HepG2 (cell line): ENCODE data around the gene FCER1G. TPM values are rescaled to one million over a fixed set of nuclear protein-coding genes. Genes with fewer than 3 reads are reported as not detected.

ENCODE experiments used
- EED ChIP-seq: sonication (generic); formaldehyde crosslinking; IDR thresholded peaks from 2 replicates; pipeline ENCODE4 v1.5.0; 2020; ENCODE audit warnings: mild to moderate bottlenecking, missing genetic modification reagents
- ETS1 ChIP-seq: sonication (generic); formaldehyde crosslinking; IDR thresholded peaks from 2 replicates; pipeline ENCODE4 v1.4.0; 2020; ENCODE audit warnings: missing genetic modification reagents
- FLYWCH1 ChIP-seq: sonication (generic); formaldehyde crosslinking; IDR thresholded peaks from 2 replicates; pipeline ENCODE4 v1.8.1; 2023; ENCODE audit warnings: mild to moderate bottlenecking, missing genetic modification reagents
- FOXC1 ChIP-seq: sonication (generic); formaldehyde crosslinking; IDR thresholded peaks from 2 replicates; pipeline ENCODE4 v1.8.0; 2022; ENCODE audit warnings: mild to moderate bottlenecking, missing genetic modification reagents, borderline replicate concordance
- GABPB1 ChIP-seq: IDR thresholded peaks from 2 replicates; pipeline ENCODE4 v1.6.1; 2016; ENCODE audit warnings: mild to moderate bottlenecking, missing genetic modification reagents, moderate library complexity, missing compliant biosample characterization
- HOMEZ ChIP-seq: IDR thresholded peaks from 2 replicates; pipeline ENCODE4 v1.6.1; 2016; ENCODE audit warnings: low read depth
- MED13 ChIP-seq: sonication (generic); formaldehyde crosslinking; IDR thresholded peaks from 2 replicates; pipeline ENCODE4 v1.5.0; 2020; ENCODE audit warnings: missing genetic modification reagents
- NFE2 ChIP-seq: sonication (generic); formaldehyde crosslinking; IDR thresholded peaks from 2 replicates; pipeline ENCODE4 v1.4.0; 2020; ENCODE audit warnings: missing genetic modification reagents
- NFE2L2 ChIP-seq: fragments of 150-350 bp; IDR thresholded peaks from 2 replicates; pipeline ENCODE4 v1.6.1; 2014; ENCODE audit warnings: low read length
- PBX2 ChIP-seq: IDR thresholded peaks from 2 replicates; pipeline ENCODE4 v1.6.1; 2016; ENCODE audit warnings: control low read depth
- SIX4 ChIP-seq: sonication (generic); formaldehyde crosslinking; IDR thresholded peaks from 2 replicates; pipeline ENCODE4 v1.4.0; 2020; ENCODE audit warnings: missing genetic modification reagents
- TCF7L2 ChIP-seq: IDR thresholded peaks from 2 replicates; pipeline ENCODE4 v1.6.1; 2011; ENCODE audit warnings: mild to moderate bottlenecking, low read depth, low read length, moderate library complexity
- ZBTB46 ChIP-seq: sonication (generic); formaldehyde crosslinking; IDR thresholded peaks from 2 replicates; pipeline ENCODE4 v1.4.0; 2020; ENCODE audit warnings: mild to moderate bottlenecking, missing genetic modification reagents, borderline replicate concordance
- ZKSCAN8 ChIP-seq: IDR thresholded peaks from 2 replicates; pipeline ENCODE4 v1.6.1; 2016; ENCODE audit warnings: borderline replicate concordance, missing genetic modification reagents, missing compliant biosample characterization
- ZNF18 ChIP-seq: sonication (generic); formaldehyde crosslinking; IDR thresholded peaks from 2 replicates; pipeline ENCODE4 v1.8.0; 2022; ENCODE audit warnings: mild to moderate bottlenecking, missing genetic modification reagents; ENCODE audit not compliant: insufficient replicate concordance
- ZNF317 ChIP-seq: sonication (generic); formaldehyde crosslinking; IDR thresholded peaks from 2 replicates; pipeline ENCODE4 v1.5.0; 2020; ENCODE audit warnings: mild to moderate bottlenecking, missing genetic modification reagents
- ZNF678 ChIP-seq: sonication (generic); formaldehyde crosslinking; IDR thresholded peaks from 2 replicates; pipeline ENCODE4 v1.4.0; 2020; ENCODE audit warnings: mild to moderate bottlenecking, missing genetic modification reagents
- ZNF770 ChIP-seq: sonication (generic); formaldehyde crosslinking; IDR thresholded peaks from 2 replicates; pipeline ENCODE4 v1.5.0; 2020; ENCODE audit warnings: mild to moderate bottlenecking, missing genetic modification reagents
- ZSCAN22 ChIP-seq: sonication (generic); formaldehyde crosslinking; IDR thresholded peaks from 2 replicates; pipeline ENCODE4 v1.4.0; 2020; ENCODE audit warnings: mild to moderate bottlenecking, missing genetic modification reagents
- polyA plus RNA-seq, 8 experiments: library from polyadenylated mRNA; depleted of rRNA in 3 of 8; stranded (reverse) in 7 of 8; unstranded in 1 of 8; fragments of >200 nt; fragmentation: Illumina TruSeq in 4 of 8; extraction: Trizol in 4 of 8; gene quantifications; 2 replicates each; pipeline versions ENCODE4 v1.2.1 to v1.2.3, GENCODE V29; 2011 to 2016; ENCODE audit warnings: low read depth in 4 of 8, missing spikeins in 1 of 8, mixed read lengths in 1 of 8; ENCODE audit not compliant: insufficient read depth in 1 of 8
- total RNA-seq, 5 experiments: library from RNA; depleted of rRNA; stranded (reverse); fragments of >200 nt; fragmentation: Illumina TruSeq; extraction: Trizol; gene quantifications; 2 replicates each; pipeline ENCODE4 v1.2.3, GENCODE V29; 2016; ENCODE audit warnings: low read depth in 1 of 5

Gene FCER1G
- total and polyA plus RNA-seq, 2 of the 13 experiments (the other 11 are each of a cell fraction or from before 2014, with no cell fraction given) = 1.3 to 6.4 TPM

- TF ChIP-seq GABPB1 (CRISPR knock-in tag) = peak; percentile 15; the same call in 1 of the 2 replicates
- no peak for TF ChIP-seq NFE2 (CRISPR knock-in tag)
- no peak for TF ChIP-seq ZNF770 (CRISPR knock-in tag)
- TF ChIP-seq ZNF317 = peak; percentile 30; the same call in 1 of the 2 replicates
- TF ChIP-seq EED (CRISPR knock-in tag) = no peak
- peak; percentile 98 for TF ChIP-seq MED13 (CRISPR knock-in tag)
- TF ChIP-seq FLYWCH1 (CRISPR knock-in tag) = no peak
- TF ChIP-seq ZSCAN22 (CRISPR knock-in tag) = no peak; the same call in 1 of the 2 replicates
- peak; percentile 88 for TF ChIP-seq SIX4 (CRISPR knock-in tag)
- peak; percentile 14; the same call in 1 of the 2 replicates for TF ChIP-seq HOMEZ
- no peak for TF ChIP-seq ZNF678 (CRISPR knock-in tag)
- TF ChIP-seq ZNF18 (CRISPR knock-in tag) = peak; percentile 27
- TF ChIP-seq PBX2 (CRISPR knock-in tag) = no peak
- TF ChIP-seq ZKSCAN8 (CRISPR knock-in tag) = no peak
- no peak for TF ChIP-seq ZBTB46 (CRISPR knock-in tag)
- TF ChIP-seq TCF7L2 = peak; percentile 82; the same call in 1 of the 2 replicates
- TF ChIP-seq ETS1 (CRISPR knock-in tag) = 0 out of 2 replicates have a peak, but pooled peaks have one; percentile 33
- TF ChIP-seq FOXC1 (CRISPR knock-in tag) = no peak; the same call in 1 of the 2 replicates
- no peak for TF ChIP-seq NFE2L2
Measured at GRCh38 chr1:161223805-161224694, 9.0 kb downstream of the FCER1G start (continued).
